ENCODE results near the gene NPHS2.

Gene NPHS2

DNA sequence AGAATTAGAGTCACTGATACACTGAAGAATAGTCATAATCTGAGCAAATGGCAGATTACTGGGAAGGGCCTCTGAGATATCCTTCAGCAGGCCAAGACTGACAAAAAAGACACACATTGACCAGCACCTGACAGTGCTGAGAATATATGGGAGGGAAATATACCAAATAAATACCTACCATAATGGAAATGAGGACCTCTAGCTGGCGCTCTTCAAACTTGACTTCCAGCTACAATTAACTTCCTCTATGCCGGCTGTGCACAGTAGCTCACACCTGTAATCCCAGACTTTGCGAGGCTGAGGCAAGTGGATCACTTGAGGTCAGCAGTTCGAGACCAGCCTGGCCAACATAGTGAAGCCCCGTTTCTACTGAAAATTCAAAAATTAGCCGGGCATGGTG, 69.5 kb downstream of the NPHS2 start:
- no peak overlapping the region for H3K4me3 ChIP-seq (ENCODE audit: low read length)
- no peaks in the 10 kb centered on the region for H3K79me2 ChIP-seq (ENCODE audit: control insufficient read depth, low read length)
- 0 out of 2 replicates have a peak, but pooled peaks cover 3% of the 10 kb centered on the region for H3F3A ChIP-seq (ENCODE audit: control insufficient read depth, insufficient read depth)
- TF ChIP-seq, protein P1, sequence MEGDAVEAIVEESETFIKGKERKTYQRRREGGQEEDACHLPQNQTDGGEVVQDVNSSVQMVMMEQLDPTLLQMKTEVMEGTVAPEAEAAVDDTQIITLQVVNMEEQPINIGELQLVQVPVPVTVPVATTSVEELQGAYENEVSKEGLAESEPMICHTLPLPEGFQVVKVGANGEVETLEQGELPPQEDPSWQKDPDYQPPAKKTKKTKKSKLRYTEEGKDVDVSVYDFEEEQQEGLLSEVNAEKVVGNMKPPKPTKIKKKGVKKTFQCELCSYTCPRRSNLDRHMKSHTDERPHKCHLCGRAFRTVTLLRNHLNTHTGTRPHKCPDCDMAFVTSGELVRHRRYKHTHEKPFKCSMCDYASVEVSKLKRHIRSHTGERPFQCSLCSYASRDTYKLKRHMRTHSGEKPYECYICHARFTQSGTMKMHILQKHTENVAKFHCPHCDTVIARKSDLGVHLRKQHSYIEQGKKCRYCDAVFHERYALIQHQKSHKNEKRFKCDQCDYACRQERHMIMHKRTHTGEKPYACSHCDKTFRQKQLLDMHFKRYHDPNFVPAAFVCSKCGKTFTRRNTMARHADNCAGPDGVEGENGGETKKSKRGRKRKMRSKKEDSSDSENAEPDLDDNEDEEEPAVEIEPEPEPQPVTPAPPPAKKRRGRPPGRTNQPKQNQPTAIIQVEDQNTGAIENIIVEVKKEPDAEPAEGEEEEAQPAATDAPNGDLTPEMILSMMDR (IDR thresholded peaks at IDR 0.05; ENCODE audit: low read depth, low read length, poor library complexity, severe bottlenecking) = no peak
- TF ChIP-seq EZH2phosphoT487 (IDR thresholded peaks at IDR 0.05; ENCODE audit: borderline replicate concordance, low read length) = no peak
- H3K9me3 ChIP-seq (ENCODE audit: control insufficient read depth, insufficient read depth, low read length) = no peaks in the 10 kb centered on the region
- no peaks in the 10 kb centered on the region for H3K36me3 ChIP-seq (ENCODE audit: control insufficient read depth, low read length)
- no peaks in the 10 kb centered on the region; the same call in 1 of the 2 replicates for H3K27me3 ChIP-seq (ENCODE audit: control insufficient read depth, low read length)
- H3K4me2 ChIP-seq (ENCODE audit: low read length) = no peak overlapping the region
- no peaks in the 10 kb centered on the region for H3K9me2 ChIP-seq (replicated peaks; ENCODE audit: control insufficient read depth, low read length)
- H4K20me1 ChIP-seq (ENCODE audit: control insufficient read depth, insufficient read depth, low read depth, low read length) = no peaks in the 10 kb centered on the region
- no peak overlapping the region for H3K27ac ChIP-seq (ENCODE audit: low read depth, low read length)
- H3K4me1 ChIP-seq (ENCODE audit: control insufficient read depth, low read length) = peaks cover 9% of the 10 kb centered on the region

Data from DOHH2 (cell line).